Stimulated activated CD4-positive, alpha-beta T cell treated with anti-CD3 and anti-CD28 coated beads, Interleukin-2, amount 100 ng/mL, for 48 hours (primary cell): Measurements from ENCODE around the gene CNN1.
"Not testable (repeated sequence)": the region's sequence is repeated elsewhere in the genome, so short reads cannot be mapped to it uniquely, and the experiment has no call there.

Experiments
- DNase-seq, 2 donors: peaks; one replicate each; pipeline ENCODE4 v3.0.0-alpha.2; 2020

CNN1 gene

DNA sequence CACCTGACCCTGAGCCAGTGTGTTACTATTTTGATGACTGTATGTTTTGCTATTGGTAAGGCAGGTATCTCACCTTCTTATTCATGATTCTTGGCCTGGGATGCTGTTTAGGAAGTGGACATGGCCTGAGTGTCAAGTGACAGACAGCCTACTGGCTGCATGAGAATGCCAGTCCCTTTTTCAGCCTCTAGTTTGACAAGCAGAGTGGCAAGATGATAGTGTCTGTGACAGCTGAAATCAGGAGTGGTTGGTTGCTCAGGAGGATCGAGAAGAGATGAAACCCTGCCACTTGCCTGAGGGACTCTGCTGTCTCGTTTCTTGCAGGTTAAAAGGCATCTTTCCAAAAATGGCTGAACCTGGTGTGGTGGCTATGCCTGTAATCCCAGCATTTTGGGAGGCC lies 27.5 kb downstream of the CNN1 start:
- DNase-seq: no peak

GRCh38 chr19:11570039-11570462 lies 31.4 kb downstream of the CNN1 start:
- no peak for DNase-seq

GRCh38 chr19:11573354-11573753 lies 34.7 kb downstream of the CNN1 start:
- DNase-seq: not testable (repeated sequence)

DNA sequence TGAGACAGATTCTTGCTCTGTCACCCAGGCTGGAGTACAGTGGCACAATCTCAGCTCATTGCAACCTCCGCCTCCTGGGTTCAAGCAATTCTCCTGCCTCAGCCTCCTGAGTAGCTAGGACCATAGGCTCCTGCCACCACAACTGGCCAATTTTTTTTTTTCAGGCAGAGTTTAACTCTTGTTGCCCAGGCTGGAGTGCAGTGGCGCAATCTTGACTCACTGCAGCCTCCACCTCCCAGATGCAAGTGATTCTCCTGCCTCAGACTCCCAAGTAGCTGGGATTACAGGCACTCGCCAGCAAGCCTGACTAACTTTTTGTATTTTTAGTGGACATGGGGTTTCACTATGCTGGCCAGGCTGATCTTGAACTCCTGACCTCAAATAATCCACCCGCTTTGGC lies 35.1 kb downstream of the CNN1 start:
- DNase-seq: not testable (repeated sequence)

DNA sequence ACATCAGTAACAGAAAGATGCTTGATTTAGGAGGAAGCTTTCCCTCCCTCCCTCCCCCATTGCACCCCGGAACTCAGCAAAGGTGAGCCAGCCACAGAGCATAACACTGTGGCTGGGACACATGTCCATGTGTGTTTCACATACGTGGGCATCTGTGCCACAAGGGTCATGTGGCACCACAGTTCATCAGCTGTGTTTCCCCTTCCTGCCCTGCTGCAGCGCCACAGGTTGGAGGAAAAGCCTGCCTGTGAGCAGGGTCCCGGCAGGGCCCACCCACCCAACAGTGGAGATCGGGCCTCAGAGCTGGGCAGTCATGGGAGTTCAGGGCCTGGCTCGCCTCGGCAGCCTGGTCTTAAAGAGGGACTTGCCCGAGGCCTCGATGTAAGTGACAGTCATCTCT lies 36.0 kb downstream of the CNN1 start:
- DNase-seq: no peak

- DNase-seq: no peak
Observed at GRCh38 chr19:11576227-11576626, 37.6 kb downstream of the CNN1 start.

DNA sequence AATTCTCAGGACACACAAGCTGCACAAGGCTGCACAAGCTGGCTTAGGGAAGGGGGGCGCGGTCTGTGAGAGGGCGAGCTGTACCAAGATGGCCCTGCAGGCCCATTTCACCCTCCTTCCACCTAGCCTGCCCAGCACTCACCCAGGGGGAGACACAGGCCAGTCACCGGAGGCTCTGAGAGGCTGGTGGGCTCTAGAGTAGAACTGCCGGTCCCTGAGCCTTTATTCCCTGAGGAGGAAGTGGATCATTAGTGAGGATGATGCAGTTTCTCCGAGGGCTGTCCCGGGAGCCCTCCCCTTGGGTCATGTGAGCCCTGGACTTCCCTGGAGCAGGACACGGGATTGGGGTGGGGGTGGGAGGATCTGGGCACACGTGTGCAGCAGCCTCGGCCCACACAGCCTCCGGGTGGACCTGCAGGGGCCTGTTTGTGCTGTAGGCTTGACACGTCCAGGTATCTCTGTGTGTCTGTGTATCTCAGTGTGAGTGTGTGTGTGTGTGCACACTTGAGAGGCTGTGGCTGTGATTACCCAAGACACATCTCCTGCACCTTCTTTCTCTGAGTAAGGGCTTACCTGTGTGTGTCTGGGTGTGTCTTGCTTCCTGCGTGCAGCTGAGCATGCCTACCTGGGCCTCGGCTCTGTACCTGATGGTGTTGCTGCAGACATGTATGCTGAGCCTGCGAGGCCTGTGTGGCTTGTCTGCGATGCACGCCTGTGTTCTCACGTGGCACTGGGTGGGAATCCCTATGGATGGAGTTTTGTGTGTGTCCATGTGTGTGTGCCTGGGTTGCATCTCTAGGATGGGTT lies 39.0 kb downstream of the CNN1 start, which contains the start of gene ACP5:
Gene ACP5, minus strand, starts transcription at position 195 of the 807 bp plus-strand sequence. CDS start 328 bp downstream, outside the sequence.
- no peak for DNase-seq

- no peak for DNase-seq
Observed at GRCh38 chr19:11578258-11579142, 39.8 kb downstream of the CNN1 start.

- DNase-seq: no peak
Observed at GRCh38 chr19:11580116-11580515, 41.5 kb downstream of the CNN1 start.

GRCh38 chr19:11581740-11582139 lies 43.1 kb downstream of the CNN1 start:
- DNase-seq: peak in 1 of 2 donors; percentile 31

GRCh38 chr19:11586331-11586730 lies 47.7 kb downstream of the CNN1 start:
- no peak for DNase-seq

DNA sequence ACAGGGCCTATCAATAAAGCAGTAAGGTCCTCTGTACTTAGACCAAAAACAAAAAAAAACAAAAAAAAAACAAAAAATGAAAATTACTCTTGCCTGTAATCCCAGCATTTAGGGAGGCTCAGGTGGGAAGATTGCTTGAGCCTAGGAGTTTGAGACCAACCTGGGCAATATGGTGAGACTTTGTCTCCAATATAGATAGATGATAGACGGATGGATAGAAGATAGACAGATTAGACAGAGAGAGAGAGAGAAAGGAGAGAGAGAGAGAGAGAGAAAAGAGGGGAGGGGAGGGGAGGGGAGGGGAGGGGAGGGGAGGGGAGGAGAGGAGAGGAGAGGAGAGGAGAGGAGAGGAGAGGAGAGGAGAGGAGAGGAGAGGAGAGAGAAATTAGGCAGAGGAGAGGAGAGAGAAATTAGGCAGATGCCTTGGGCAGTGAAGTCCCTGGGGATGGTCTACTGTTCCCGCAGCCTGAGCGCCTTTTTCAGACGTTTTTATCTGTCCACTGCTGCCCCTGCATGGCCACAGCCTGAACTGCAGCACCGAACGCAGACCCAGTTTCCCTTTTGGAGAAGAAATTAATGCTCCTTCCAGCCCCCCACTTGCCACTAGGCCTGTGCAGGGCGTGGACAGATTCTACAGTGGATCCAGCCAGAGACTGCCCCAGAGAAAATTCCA lies 48.8 kb downstream of the CNN1 start:
- DNase-seq: peak; percentile 82 to 83

- no peak for DNase-seq
Observed at GRCh38 chr19:11587975-11588631, 49.5 kb downstream of the CNN1 start.

GRCh38 chr19:11594084-11594483 lies 55.4 kb downstream of the CNN1 start:
- DNase-seq: no peak

- DNase-seq: no peak
Observed at GRCh38 chr19:11596156-11596555, 57.5 kb downstream of the CNN1 start.

- peak; percentile 94 to 95 for DNase-seq
Observed at GRCh38 chr19:11597202-11598102, 58.8 kb downstream of the CNN1 start, which contains the start of gene ZNF627. TSS of gene ZNF627 (plus strand) at chr19:11597483. CDS start at chr19:11597628, 145 bp downstream.

GRCh38 chr19:11598103-11598483 lies 59.4 kb downstream of the CNN1 start:
- no peak for DNase-seq

DNA sequence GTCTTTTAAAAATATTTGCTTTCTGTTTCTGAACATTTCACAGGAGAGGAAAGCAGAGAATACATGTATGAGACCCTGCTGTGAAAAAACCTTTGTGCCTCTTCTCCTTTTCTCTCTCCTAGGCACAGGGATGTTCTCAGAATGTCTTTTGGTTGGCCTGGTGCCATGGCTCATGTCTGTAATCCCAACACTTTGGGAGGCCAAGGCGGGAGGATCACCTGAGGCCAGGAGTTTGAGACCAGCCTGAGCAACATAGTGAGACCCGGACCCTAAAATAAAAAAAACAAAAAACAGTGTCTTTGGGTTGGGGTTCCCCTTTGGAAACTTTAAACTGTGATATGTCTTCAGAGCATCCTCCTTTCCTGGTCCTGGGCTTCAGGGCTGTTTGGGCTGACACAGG lies 60.1 kb downstream of the CNN1 start:
- DNase-seq: no peak

DNA sequence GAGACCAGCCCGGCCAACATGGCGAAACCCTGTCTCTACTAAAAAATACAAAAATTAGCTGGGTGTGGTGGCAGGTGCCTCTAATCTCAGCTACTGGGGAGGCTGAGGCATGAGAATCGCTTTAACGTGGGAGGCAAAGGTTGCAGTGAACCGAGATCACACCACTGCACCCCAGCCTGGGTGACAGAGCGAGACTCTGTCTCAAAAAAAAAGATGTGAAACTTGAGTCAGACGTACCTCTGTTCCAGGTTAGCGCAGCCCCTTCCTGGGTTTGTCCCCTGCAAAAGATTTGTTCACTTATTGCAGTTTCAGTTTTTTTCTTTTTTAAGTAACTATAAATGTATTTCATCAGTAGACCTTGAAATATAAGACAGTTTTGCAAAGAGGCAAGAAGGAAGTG lies 61.1 kb downstream of the CNN1 start:
- not testable (repeated sequence) for DNase-seq
